Measurements from ENCODE around the gene VIL1. TPM values are rescaled to one million over a fixed set of nuclear protein-coding genes. Genes with fewer than 3 reads are reported as not detected.

The VIL1 gene
- total RNA-seq, 1 experiment from 2014 or later = 0.18 TPM

GRCh38 chr2:218485986-218486667 lies 67.2 kb downstream of the VIL1 start:
- no TSS peak for BruUV-seq (replicated peaks)
- Histone ChIP-seq H3K4me1 (ENCODE audit: control insufficient read depth, insufficient read depth, low read length) (no peaks in the 10 kb centered on the region), H3K27ac (ENCODE audit: low read length) (no peak overlapping the region), H3K27me3 (ENCODE audit: control insufficient read depth, insufficient read depth, low read length) (no peaks in the 10 kb centered on the region), H3K36me3 (ENCODE audit: control insufficient read depth, insufficient read depth, low read length) (peaks cover 10% of the 10 kb centered on the region; the same call in 1 of the 2 replicates), H3K9me3 (ENCODE audit: control insufficient read depth, insufficient read depth, low read depth, low read length) (no peaks in the 10 kb centered on the region), H3K4me3 (ENCODE audit: low read depth in 2 of 2, low read length in 2 of 2) (no peak overlapping the region)
- TF ChIP-seq POLR2AphosphoS5 (IDR thresholded peaks at IDR 0.05; ENCODE audit: low read depth, low read length) (no peak), CTCF (IDR thresholded peaks at IDR 0.05) (no peak), REST (IDR thresholded peaks at IDR 0.05; ENCODE audit: insufficient read depth in 1 of 2, low read depth in 2 of 2, low read length in 1 of 2) (no peak), SIN3A (IDR thresholded peaks at IDR 0.05; ENCODE audit: borderline replicate concordance, insufficient read depth, low read depth, low read length) (no peak), TCF7L2 (IDR thresholded peaks at IDR 0.05; ENCODE audit: low read depth, low read length) (no peak)
- ChIA-PET CTCF (interaction anchor here (0.6 kb wide), 1 partner anchor 39 kb away, joined by 4 read pairs; no protein-coding TSS in a partner anchor), POLR2A (no interaction called here)
- no peak for DNase-seq (ENCODE audit: low read depth, low spot score)
- in situ Hi-C loops (cut with HindIII; ENCODE audit: low pct_unique_long_range_greater_than_20kb, low sequenced_read_pairs) = no loop called here
- ATAC-seq = no peak
- intact Hi-C loops (cut with micrococcal nuclease; ENCODE audit: unreplicated experiment) = no loop called here

- in situ Hi-C loops (cut with HindIII; ENCODE audit: low pct_unique_long_range_greater_than_20kb, low sequenced_read_pairs) = no loop called here
- BruUV-seq (replicated peaks) = no TSS peak
- CTCF ChIA-PET = no interaction called here
- DNase-seq (ENCODE audit: low read depth, low spot score) (no peak), ATAC-seq (no peak)
- no peak overlapping the region for H3K27ac ChIP-seq (ENCODE audit: low read length)
- no peak overlapping the region for H3K4me3 ChIP-seq (ENCODE audit: low read depth in 2 of 2, low read length in 2 of 2)
- intact Hi-C loops (cut with micrococcal nuclease; ENCODE audit: unreplicated experiment) = no loop called here
- no peak for TF ChIP-seq POLR2AphosphoS5 (IDR thresholded peaks at IDR 0.05; ENCODE audit: low read depth, low read length)
- no peak for TF ChIP-seq CTCF (IDR thresholded peaks at IDR 0.05)
- no peak for TF ChIP-seq REST (IDR thresholded peaks at IDR 0.05; ENCODE audit: insufficient read depth in 1 of 2, low read depth in 2 of 2, low read length in 1 of 2)
- no peak for TF ChIP-seq SIN3A (IDR thresholded peaks at IDR 0.05; ENCODE audit: borderline replicate concordance, insufficient read depth, low read depth, low read length)
- no peak for TF ChIP-seq TCF7L2 (IDR thresholded peaks at IDR 0.05; ENCODE audit: low read depth, low read length)
- POLR2A ChIA-PET = no interaction called here
- H3K4me1 ChIP-seq (ENCODE audit: control insufficient read depth, insufficient read depth, low read length) = no peaks in the 10 kb centered on the region
- H3K27me3 ChIP-seq (ENCODE audit: control insufficient read depth, insufficient read depth, low read length) = no peaks in the 10 kb centered on the region
- H3K36me3 ChIP-seq (ENCODE audit: control insufficient read depth, insufficient read depth, low read length) = peaks cover 11% of the 10 kb centered on the region
- no peaks in the 10 kb centered on the region for H3K9me3 ChIP-seq (ENCODE audit: control insufficient read depth, insufficient read depth, low read depth, low read length)
These were observed 81.7 kb downstream of the VIL1 start for GRCh38 chr2:218500501-218501060.
